Esophagus squamous epithelium (tissue), 4 donors: ENCODE data around the gene TBC1D19.

Experiments used
- CTCF ChIP-seq, 6 experiments: fragments of 450-650 bp in 4 of 6; fragments of 200-600 bp in 2 of 6; sonication (generic) in 2 of 6; IDR thresholded peaks; one replicate each; pipeline ENCODE4 v1.5.1; 2016 to 2019; ENCODE audit warnings: antibody characterized with exemption in 6 of 6, mild to moderate bottlenecking in 4 of 6, moderate library complexity in 4 of 6
- POLR2A ChIP-seq, 4 donors: fragments of 450-650 bp; IDR thresholded peaks; one replicate each; pipeline ENCODE4 v1.6.1; 2017; ENCODE audit warnings: antibody characterized with exemption in 4 of 4, mild to moderate bottlenecking in 4 of 4, moderate library complexity in 3 of 4

DNA sequence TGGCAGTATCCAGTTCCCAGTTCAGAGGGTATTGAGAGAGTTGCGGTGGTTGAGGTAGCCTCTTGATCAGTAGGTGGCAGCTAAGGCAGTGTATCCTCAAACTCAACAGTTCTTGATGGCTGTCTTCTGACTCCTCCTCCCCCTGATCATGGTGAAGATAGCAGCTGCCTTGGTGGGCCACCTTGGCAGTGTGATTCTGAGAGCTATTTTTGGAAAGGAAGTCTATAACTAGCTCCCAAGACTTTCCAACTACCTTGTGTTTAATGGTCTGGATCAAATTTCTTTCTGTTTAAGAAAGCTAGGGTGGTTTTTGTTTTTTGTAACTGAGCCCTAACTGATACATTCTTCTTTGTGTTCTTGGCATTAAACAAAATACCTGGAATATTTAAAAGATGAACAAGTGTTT is 10.5 kb upstream of the TBC1D19 start:
- TF ChIP-seq CTCF (IDR thresholded peaks at IDR 0.05): no peak
- TF ChIP-seq POLR2A (IDR thresholded peaks at IDR 0.05): no peak
